GM21737 (cell line): ENCODE measurements around the gene G6PD.
"Not testable (repeated sequence)": the region's sequence is repeated elsewhere in the genome, so short reads cannot be mapped to it uniquely, and the experiment has no call there.

Experiments
- ATAC-seq: cut with Tn5 transposase; IDR thresholded peaks from one replicate; pipeline ENCODE4 v1.9.1; 2021; ENCODE audit warnings: mild to moderate bottlenecking, moderate library complexity; ENCODE audit not compliant: unreplicated experiment

G6PD gene

DNA sequence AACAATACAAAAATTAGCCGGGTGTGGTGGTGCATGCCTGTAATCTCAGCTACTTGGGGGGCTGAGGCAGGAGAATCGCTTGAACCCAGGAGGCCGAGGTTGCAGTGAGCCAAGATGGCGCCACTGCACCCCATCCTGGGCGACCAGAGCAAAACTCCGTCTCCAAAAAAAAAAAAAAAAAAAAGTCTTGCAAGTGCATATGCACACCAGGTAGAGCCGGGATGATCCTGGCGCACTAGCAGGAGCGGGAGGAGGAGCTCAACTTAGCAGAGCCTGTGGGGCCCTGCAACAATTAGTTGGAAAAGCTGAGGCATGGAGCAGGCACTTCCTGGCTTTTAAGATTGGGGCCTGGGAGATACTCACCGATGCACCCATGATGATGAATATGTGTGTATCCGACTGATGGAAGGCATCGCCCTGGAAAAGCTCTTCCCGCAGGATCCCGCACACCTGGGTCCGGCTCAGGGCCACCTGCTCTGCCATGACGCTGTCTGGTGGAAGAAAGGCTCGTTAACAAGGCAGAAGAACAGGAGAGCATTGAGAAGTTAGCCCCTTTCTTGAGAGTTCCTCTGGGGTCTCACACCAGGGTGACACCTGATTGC, 872 bp downstream of the G6PD start:
- ATAC-seq: no peak

DNA sequence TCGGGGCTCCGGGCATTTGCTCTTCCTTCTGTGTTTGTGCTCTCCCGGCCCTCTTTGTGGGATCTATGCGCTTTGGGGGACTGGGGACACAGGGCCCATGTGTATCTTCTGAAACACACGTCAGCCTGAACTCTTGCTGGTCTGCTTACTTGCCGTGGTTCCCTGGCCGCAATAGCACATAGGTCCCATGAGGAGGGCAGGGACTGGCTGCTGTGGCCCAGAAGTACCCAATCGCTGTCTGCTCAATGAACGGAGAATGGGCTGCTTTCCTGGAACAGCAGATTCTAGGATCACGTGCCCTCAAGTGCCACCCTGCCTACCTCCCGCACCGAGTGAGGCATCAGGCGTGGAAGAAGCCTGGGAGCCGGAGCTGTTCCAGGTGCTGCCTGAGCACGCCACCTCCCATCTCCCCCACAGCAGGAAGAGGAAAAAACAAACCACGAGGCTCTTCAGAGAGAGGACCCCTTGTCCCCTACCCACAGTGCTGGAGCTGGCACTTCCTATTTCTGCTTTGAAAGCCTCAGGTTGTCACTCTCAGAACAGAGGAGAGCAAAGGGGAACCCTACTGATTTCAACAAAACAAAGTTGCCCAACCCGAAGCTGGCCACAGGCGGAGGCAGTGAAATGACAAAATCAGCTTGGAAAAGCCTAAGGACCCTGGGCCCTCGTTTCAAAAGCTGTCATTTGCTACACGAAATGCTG, 3.8 kb downstream of the G6PD start:
- no peak for ATAC-seq

DNA sequence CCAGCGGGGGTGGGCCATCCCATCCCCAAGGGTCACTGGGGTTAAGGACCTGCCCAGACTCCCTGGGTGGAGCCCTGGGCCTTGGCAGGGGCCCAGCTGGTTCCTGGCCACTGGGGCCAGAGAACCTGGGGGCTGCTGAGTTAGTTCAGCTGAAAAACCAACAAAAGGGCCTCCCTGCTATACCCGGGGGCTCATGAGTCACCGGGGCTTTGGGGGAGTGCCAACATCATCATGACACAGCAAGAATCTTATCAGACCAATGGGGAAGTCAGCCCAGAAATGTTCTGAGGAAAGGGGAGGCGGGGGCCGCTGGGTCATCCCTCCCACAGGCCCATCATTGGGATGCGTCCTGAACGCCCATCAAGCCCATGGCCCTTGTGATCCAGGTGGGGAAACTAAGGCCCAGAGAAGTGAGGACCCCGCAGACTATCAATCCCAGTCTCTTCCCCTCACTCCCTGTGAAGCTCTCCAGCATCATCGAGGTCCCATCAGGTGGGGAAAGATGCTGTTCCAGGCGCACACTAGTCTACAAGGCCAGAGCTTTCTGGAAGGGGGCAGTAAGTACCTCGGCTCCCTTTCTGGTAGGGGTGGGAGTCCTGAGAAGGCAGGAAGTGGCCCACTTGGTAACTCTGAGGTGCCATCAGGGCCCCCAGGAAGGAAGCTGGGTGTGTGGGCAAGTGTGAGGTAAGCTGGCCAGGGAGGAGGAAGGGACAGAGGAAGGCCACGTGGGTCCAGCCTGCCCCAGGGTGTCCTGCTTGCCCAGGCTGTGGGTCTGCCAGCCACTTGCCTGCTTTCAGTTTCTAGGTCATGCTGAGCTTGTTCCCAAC, 4.5 kb downstream of the G6PD start:
- ATAC-seq: no peak

DNA sequence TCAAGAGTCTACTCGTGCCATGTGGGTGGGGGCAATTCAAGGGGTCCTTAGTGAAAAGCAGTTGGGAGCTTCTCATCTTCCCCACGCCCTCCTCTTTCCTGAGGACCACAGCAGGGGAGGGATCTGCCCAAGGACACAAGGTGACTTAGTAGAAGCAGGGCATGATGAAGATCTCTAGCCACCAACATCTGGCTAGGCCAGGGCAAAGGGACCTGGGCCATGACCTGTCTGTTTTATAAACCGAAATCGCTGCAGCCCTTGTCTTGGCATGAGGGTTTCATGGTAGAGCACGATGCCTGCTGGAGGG, 5.1 kb downstream of the G6PD start:
- no peak for ATAC-seq

DNA sequence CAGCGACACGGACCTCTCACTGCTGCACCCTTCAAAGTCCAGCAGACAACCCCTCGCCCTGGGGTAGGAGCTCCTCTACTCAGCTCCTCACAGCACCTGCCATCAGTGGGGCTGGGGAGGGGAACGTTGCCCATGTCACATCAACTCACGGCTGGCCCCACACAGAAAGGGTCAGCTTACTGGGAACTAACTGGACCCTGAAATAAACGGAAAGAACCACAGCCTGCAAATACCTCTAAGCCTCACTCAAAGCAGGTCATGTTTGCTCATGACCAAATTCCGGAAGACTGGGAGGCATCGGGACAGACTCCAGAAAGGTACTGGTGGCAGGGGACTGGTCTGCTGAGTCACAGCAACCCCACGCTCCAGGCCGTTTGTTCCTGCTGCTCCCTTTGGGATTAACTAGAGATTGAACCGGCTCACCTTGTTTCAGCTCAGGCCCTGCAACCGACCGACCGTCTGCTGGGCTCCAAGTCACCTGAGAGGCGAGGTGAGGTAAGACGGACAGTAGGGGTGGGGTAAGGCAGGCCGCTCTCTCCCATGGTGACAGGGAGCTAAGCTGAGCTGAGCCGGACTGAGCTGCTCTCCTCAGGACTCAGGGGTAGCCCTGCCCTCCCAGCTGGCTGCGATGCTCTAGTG, 5.6 kb downstream of the G6PD start:
- ATAC-seq: no peak

DNA sequence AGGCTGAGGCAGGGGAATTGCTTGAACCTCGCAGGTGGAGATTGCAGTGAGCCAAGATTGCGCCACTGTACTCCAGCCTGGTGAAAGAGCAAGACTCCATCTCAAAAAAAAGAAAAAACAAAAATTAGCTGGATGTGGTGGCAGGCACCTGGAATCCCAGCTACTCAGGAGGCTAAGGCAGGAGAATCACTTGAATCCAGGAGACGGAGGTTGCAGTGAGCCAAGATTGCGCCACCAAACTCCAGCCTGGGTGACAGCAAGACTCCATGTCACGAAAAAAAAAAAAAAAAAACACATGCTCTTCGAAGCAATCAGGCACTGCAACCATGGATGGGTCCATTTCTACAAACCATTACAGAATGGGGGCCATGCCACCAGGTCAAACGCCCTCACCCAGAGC, 6.3 kb downstream of the G6PD start:
- not testable (repeated sequence) for ATAC-seq

DNA sequence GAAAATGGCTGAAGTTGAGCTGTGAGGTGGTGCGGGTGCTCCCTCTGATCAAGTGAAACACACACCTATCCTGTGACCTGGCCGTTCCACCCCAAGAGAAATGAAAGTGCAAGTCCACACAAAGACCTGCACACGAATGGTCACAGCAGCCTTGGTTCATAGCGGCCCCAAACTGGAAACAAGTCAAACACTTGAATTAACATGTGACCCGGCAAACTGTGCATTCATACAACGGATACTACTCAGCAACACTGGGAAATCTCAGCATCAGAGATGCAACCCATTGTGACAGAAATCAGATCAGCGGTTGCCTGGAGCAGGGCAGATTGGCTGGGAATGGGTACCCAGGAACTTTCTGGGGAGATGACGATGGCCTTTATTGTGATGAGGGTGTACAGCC, 7.6 kb downstream of the G6PD start:
- ATAC-seq: no peak

DNA sequence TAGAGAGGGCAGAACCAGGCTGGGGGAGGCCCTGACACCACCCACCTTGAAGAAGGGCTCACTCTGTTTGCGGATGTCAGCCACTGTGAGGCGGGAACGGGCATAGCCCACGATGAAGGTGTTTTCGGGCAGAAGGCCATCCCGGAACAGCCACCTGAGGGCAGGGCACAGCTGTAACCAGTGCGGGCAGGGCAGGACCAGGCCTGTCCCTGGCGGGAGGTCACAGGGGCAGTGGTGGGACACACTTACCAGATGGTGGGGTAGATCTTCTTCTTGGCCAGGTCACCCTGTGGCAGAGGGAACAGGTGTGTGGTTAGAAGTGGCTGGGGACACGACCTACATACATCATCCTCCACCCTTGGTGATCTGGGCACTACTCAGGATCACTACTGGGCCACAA, 10.8 kb downstream of the G6PD start:
- ATAC-seq: no peak

DNA sequence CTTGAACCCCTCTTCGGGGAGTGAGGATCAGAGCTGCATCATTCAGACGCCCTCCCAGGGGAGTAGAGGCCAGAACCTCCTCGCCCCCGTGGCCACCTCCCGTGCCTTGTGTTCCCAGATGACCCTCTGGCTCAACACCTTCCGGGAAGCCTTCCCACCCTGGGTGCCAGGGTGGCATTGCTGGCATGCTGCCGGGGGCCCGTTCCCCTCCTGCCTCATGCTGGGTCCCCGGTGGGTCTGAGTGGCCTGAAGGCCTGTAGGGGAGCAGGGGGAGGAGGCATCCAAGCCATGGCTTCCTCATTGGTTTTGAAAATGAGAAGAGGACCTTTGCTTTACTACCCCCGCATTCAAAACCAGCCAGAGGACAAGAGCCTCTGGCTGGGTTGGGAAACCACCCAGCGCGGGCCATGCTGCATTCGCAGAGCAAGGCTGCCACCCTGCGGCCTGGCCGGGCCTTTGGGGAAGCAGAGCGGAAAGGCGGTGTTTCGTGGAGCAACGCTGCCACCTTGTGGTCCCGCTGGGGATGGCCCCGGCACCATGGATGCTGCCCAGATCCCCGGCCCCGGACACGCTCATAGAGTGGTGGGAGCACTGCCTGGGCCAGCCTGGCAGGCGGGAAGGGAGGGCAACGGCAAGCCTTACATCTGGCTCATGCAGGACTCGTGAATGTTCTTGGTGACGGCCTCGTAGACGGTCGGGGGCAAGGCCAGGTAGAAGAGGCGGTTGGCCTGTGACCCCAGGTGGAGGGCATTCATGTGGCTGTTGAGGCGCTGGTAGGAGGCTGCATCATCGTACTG, 11.9 kb downstream of the G6PD start:
- ATAC-seq: peak; percentile 76

DNA sequence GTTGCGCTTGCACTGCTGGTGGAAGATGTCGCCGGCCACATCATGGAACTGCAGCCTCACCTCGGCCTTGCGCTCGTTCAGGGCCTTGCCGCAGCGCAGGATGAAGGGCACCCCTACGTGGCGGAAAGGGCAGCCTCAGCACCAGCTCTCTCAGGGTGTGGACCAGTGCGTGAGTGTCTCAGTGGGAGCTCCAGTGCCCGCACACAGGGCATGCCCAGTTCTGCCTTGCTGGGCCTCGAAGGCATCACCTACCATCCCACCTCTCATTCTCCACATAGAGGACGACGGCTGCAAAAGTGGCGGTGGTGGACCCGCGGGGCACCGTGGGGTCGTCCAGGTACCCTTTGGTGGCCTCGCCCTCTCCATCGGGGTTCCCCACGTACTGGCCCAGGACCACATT, 14.0 kb downstream of the G6PD start:
- ATAC-seq: no peak

DNA sequence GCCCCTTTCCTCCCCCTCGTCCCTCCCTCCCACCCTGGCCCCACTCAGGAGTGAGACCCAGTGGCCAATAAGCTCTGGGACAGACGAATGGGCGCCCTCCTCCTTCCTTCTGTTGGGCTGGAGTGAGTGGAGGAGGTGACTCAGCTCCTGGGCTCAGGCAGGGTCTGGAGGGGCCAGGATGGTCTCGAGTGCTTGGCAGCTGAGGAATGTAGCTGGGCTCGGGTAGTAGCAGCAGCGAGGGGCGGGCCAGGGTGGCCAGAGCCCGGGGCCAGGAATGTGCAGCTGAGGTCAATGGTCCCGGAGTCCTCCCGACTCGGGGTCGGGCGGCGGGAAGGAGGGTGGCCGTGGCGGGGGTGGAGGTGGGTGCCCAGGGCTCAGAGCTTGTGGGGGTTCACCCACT, 15.0 kb downstream of the G6PD start:
- no peak for ATAC-seq

DNA sequence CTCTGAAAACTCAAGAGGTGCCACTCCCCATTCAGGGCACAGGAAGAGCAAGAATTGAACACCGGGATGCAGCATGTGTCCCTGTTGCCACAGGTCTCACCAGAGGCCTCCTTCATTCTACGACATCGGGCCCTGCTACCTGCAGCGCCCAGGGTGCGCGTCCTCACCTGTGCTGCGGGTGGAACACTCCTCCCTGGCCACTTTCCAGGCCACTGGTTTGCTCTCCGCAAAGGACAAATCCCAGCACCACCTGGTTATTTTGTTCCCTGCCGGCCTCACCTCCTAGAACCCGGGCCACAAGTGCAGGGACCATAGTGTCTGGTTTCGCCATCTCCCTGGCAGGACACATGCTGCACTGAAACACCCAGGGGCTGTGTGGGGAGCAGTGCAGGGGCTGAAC, 16.4 kb downstream of the G6PD start:
- ATAC-seq: no peak

DNA sequence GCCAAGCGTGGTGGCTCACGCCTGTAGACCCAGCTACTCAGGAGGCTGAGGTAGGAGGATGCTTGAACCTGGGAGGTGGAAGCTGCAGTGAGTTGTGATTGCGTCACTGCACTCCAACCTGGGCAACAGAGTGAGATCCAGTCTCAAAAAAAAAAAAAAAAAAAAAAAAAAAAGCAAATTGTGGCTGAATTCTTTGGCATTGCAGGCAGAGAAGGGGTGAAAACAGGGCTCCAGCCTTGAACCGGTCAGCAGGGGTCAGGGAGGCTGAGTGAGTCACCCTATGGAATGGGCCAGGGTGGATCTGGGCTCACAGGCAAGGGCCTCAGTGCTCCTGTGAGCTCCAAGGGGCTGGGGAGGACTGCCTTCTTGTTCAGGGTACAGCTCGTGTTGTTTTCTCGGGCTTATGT, 17.4 kb downstream of the G6PD start:
- no peak for ATAC-seq

DNA sequence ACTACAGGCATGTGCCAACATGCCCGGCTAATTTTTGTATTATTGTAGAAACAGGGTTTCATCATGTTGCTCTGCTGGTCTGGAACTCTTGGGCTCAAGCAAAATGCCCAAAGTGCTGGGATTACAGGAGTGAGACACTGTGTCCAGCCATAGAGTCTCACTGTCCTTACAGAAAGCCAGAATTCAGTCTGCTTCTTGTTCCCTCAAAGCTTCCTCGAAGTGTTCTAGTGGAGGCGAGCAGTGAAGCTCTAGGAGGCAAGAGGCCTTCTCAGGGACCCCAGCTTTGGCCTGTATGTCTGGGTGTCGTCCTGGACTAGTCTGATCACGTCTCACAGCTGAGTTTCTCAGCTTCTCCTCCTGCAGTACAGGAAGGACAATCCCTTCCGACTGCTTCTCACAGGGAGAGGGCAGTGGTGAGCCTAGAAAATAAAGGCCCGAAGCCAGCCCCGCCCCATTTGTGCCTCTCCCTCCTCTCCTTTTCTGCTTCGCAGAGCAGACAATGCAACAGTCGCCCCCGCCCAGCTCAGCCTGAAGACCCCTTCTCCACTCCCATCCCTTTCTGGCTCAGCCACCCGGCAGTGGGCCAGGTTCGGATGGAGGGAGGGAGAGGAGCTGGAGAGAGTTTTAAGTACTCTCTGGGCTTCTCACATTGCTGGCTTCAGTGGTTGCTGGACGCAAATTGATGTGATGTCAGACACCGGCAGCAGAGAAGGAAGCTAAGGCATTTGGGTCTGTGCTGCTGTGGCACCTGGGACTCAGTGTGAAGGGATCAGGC, 19.6 kb downstream of the G6PD start:
- ATAC-seq: peak; percentile 72

DNA sequence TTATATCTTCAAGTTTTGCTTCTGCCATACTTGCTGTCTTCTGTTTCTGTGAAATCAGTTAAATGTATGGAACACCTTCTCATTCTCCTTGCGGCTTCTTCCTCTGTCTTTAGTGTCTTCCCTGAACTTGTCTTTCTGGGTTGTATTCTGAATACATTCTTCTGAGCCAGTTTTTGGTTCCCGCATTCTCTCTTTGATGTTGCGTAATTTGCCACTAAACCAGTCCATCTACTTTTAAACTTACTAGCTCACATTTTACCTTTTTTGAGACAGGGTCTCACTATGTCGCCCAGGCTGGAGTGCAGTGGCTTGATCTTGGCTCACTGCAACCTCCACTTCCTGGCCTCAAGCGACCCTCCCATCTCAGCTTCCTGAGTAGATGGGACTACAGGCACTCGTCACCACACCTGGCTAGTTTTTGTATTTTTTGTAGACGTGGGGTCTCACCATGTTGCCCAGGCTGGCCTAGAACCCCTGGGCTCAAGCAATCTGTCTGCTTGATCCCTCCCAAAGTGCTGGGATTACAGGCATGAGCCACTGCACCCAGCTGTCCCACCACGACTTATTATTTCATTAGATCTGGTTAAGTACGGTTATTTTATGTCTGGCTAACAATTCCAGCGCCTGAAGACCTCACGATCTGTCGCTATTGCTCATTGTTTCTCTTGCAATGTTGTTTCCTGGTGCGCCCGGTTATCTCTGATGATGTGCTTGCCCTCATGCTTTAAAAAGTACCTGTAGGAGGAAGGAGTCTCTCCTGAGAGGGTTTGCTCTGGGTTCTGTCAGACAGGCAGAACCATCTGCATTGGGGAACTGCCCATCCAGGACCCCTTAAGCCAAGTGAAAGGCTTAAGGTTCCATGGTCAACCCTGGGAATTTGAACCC, 20.8 kb downstream of the G6PD start:
- no peak for ATAC-seq

DNA sequence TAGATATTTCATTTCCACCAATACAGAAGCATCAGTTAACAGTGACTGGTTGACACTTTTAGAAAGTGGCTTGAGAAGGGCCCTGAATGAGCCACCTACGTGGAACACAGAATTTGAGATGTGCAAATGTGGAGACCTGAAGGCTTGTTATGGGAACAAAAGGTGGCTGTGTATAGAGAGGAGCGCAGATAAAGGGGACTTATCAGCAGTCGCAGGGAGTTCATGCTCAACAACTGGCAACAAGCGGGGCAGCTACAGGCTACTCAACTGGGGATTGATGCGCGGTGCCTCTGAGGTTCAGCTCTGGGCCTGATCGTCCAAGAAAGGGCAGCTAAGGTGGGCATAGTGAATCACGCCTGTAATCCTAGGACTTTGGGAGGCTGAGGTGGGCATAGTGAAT, 27.3 kb downstream of the G6PD start:
- ATAC-seq: no peak

DNA sequence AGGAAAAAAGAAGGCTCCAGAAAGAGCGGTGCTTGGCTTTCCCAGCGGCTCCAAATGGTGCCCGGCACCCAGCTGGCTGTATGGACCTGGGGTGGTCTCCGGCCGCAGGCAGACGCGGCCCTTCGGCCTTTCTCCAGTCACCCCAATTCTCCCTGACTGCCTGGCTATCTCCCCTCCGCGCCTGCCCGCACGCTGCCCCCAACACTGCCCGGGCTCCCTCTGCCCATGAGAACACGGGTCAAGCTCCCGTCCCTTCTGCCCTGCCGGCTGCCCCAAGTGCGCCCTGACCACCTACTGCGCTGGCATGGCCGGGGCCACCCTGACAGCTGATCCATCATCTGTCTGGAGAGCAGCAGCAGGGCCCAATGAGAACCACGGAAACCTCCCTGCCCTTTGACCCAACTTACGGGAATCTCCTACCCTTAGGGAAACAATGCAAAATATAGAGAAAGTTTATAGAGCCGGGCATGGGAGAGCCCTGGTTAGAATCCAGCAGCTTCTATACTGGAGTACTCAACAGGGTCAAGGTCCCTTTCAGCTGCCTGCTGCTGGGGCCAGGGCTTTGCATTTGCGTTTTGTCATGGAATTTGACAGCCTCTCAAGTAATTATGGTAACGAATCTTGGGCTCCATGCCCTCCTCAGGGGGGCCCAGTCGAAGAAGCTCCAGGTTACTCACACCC, 29.4 kb downstream of the G6PD start:
- ATAC-seq: no peak

DNA sequence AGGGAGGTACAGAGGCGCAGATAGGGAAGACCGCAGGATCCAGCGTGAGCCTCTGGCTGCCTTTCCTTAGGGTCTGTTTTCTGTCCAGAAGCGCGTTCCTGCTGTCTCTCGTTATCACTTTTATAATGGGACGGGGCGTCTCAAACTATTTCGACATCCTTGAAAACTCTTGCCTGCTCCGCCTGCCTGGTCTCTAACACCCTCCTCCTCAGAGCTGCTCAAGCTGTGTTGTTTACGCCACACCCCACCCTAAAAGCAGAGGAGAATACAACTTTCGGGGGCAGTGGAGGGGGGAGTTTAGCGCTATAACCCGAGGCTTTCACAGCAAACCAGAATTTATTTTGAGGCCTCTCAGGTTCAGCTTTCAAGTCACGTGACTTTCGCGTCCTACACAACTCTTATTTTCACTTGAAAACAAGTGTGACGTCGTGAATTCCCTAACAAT, 30.0 kb downstream of the G6PD start:
- no peak for ATAC-seq
